ENCODE measurements around the gene TMOD4.
"Not testable (repeated sequence)": the region's sequence is repeated elsewhere in the genome, so short reads cannot be mapped to it uniquely, and the experiment has no call there.

TMOD4 gene

DNA sequence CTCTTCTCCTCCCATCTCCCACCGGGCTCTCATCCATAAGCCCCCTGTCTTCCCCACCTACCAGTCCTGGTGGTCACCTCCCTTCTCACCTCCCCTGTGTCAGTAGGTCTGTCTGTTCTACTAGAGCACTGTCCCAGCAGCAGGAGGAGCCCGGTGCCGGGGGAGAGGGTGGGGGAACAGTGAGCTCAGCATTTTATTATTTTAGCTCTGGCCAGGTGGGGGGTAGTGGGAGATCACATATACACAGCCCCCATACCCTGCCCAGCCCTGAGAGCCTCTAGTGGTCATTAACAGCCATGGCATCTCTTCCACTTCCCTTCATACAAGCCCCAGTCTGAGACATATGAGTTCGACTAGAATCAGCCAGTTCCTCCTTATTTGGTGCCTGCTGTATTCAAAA, at the start of gene TMOD4:
Gene TMOD4, minus strand, starts transcription at position 119 of the 400 bp plus-strand sequence. CDS start 1,106 bp downstream, outside the sequence.
- DNase-seq (ENCODE audit: low spot score), result no peak

DNA sequence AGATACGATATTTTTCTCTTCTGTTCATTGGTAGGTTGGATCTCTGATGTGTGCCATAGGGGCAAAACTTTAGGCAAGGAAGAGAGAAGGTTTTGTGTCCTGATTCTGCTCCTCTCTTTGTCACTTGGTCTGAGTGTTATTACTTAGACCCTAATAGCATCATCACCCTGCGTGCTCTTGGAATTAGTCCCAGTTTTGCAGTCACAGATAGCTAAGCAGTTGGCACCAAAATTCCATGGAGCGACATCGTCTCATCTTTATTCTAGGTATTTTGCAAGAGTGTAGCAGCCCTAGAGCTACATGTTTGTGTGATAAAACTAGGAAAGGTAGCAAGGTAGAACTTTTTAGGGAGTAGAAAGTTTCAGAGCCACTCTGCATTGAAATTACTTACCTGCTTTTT, 46.3 kb upstream of the TMOD4 start:
- no peak for DNase-seq (ENCODE audit: low spot score)

DNA sequence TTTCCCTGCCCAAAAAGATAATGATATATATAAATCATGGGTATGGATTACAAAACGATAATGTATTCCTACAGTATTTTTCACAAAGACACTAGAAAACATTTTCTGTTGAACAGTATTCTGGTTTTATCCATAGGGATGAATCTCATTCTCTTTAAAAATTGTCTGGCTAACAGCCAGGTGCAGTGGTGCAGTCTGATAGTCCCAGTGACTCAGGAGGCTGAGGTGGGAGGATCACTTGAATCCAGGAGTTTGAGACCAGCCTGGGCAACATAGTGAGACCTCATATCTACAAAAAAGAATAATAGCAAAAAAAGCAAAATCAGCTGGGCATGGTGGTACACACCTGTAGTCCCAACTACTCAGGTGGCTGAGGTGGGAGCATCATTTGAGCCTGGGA, 45.8 kb upstream of the TMOD4 start:
- DNase-seq (ENCODE audit: low spot score), result no peak

DNA sequence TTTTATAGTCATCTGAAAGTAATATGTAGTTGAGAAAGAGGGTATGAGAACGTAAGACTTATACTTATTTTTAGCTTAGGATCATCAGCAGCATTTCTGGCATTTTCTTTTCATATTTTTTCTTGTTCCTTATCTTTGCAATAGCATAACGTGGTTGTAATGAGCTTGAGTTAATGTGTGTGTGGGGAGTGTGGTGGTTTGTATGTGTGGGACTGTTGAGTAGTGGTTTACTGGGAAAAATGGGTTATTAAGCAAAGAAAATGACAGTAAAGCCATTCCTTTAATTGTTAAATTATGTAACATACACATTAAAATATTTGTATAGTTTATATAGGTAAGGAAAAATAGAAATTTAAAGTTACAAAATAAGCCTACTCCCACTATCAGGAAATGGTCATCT, 37.8 kb upstream of the TMOD4 start:
- DNase-seq (ENCODE audit: low spot score), result no peak

DNA sequence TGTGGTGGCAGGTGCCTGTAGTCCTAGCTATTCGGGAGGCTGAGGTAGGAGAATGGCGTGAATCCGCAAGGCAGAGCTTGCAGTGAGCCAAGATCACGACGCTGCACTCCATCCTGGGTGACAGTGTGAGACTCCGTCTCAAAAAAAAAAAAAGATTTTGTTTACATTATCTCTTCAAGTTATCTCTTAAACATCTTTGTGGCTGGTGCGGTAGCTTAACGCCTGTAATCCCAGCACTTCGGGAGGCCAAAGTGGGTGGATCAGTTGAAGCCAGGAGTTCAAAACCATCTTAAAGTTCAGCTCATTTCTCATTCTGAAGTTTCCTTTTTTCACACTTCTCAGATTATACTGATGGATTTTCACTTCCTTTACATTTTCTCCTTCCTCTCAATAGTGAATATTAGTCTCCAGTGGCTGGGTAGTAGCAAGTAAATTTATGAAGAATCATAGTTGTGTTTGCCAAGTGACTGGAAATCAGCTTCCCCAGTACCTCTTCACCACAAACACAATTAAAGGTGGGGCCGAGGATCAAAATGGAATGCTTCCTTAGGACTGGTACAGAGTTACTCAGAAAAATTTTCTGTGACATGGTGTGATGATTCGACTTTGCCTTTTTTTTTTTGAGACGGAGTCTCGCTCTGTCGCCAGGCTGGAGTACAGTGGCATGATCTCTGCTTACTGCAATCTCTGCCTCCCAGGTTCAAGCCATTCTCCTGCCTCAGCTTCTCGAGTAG, 36.4 kb upstream of the TMOD4 start:
- no peak for DNase-seq (ENCODE audit: low spot score)

DNA sequence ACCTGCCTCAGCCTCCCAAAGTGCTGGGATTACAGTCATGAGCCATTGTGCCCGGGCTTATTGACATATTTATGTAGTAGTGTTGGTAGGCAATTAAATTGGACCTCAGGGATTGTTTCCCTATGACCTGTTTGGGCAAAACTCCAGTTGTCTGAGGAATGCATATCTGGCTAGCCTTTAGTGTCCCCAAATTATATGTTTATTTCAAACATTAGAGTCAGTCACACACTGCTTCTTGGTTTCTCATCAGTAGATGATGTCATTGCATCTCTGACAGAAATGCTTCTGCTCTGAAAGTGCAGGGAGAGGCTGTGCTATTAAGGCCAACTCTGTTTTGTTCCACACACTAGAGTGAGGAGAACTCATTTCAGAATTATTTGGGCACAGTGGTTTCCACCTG, 35.0 kb upstream of the TMOD4 start:
- no peak for DNase-seq (ENCODE audit: low spot score)

DNA sequence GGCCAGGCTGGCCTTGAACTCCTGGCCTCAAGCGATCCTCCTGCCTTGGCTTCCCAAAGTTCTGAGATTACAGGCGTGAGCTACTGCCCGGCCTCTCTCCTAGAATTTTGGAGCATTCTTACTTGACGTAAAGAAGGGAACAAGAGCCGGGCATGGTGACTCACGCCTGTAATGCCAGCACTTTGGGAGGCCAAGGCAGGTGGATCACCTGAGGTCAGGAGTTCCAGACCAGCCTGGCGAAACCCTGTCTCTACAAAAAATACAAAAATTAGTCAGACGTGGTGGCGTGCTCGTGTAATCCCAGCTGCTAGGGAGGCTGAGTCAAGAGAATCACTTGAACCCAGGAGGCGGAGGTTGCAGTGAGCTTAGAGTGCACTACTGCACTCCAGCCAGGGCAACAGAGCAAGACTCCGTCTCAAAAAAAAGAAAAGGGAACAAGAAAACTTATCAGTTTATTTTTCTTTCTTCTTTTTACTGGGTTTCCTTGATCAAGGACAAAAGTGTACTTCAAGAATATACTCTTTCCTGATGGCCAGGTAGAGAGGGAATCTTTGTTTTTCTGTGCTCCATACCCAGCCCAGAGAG, 29.7 kb upstream of the TMOD4 start:
- not testable (repeated sequence) for DNase-seq (ENCODE audit: low spot score)

DNA sequence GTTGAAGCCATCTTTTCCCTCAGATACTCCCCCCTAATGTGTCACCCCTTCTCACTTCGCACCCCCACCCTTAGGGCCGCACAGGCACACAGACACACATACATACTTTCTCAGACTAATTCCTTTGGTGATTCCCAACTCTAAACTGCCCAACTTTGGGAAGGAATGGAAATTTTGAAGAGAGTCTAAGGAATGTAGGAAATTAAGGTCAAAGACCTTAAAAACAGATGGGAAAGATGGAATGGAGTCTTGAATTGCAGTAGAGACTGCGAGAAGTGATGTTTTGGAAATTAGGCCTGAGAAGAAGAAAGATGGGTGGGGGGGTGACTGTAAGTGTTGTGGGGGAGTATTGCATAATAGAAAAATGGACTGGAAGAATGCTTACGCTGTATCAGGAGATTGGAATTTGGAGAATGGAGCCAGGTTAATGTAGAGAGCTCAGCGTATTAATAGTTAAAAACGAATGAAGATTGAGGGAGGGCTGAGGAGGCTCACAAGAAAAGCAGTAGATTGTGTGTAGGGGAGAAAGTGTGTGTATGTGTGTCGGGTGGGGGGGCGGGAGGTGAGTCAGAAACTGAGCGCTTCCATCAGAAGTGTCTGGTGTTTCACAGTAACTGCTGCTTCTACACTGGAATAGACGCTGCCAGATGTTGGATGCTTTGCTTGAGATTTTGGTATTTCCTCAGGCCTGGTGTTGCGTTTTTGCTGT, 24.2 kb upstream of the TMOD4 start:
- no peak for DNase-seq (ENCODE audit: low spot score)

DNA sequence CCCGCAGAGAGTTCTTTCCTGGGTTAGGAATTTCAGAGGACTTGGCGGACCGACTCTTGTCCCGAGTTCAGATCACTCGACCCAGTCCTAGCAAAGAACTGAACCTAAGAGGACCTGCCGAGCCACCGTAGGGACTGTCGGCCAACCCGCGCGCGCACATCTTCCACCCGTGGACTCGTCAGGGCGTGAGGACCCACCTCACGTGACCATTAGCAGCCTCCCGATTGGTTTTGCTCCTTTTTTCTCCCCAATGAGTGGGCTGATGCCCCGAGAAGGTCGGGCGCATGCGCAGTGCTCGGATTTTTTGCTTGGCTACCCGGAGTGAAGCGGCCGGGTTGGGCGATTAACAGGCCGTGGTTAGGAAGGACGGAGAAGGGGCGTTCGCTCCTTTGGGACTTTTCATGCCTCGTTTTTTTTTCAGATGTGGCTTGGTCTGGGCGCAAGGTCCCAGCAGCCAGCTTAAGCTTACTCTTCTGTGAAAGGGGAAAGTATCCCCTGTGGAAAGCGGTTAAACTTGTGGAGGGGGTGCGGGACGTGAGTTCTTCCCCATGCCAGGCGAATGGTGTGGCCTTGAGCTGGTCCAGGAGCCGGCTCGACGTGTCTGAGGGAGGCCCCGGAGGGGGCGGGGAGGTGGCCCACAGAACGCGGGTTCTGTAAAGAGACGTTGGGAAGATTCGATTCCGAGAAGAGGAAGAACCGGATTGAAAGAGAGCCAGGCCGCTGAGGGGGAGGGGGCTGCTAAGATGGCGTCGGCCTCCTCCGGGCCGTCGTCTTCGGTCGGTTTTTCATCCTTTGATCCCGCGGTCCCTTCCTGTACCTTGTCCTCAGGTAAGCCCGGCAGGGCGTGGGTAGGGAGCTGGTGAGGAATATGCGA, 22.7 kb upstream of the TMOD4 start, which contains the start of gene PIP5K1A:
Gene PIP5K1A, plus strand, starts transcription at position 299 of the 874 bp plus-strand sequence. Its CDS starts 445 bp downstream, at position 744.
- DNase-seq (ENCODE audit: low spot score), result peak; percentile 99

DNA sequence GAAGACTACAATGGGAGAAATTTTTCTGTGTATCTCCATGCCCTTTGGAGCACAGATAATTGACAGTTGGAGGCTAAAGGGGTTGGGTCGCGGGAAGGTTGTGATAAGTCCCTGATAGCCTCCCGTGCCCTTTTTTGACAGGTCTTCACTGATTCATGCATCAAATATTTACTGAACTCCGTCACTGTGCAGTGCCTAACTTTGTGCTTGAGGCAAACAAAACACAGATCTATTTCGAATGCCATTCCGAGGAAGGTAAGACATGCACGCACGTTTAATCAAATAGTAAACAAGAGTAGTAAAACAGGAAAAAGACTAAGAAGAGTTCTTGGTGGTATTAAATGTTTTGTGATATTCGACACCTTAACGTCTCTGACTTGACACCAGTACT, 22.1 kb upstream of the TMOD4 start:
- no peak for DNase-seq (ENCODE audit: low spot score)

DNA sequence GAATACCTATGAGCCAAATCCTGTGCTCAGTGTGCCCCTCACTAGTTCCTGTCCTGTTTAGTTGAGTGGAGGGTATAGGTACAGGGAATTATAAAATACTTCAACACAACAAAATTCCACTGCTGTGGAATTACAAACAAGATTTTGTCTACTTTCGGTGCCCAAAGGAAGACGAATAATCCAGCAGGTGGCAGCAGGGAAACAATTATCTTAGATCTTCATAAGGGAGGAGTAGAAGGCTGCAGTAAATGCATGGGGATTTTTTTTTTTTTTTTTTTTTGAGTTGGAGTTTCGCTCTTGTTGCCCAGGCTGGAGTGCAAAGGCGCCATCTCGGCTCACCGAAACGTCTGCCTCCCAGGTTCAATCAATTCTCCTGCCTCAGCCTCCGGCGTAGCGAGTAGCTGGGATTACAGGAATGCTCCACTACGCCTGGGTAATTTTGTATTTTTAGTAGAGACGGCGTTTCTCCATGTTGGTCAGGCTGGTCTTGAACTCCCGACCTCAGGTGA, 20.6 kb upstream of the TMOD4 start:
- peak; percentile 93 for DNase-seq (ENCODE audit: low spot score)

DNA sequence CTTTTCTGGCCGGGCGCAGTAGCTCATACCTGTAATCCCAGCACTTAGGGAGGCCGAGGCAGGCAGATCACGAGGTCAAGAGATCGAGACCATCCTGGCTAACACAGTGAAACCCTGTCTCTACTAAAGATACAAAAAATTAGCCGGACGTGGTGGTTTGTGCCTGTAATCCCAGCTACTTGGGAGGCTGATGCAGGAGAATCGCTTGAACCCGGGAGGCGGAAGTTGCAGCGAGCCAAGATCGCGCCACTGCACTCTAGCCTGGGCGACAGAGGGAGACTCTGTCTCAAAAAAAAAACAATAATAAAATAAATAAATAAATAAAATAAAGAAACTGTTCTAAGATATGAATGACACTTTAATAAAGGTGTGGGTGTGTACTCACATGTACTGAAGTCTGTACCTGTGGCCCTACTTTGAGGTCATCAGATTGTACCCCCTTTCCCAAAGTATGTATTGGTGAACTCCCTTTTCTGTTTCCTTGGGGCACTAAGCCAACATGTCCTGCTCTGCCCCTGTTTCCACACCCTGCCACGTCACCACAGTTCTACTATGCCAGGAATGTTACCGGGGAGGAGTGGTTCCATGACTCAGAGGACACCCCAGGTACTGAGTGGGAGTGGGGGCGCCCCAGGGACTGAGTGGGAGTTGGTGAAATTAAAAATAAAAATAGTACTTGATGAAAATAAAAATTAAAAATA, 19.3 kb upstream of the TMOD4 start:
- DNase-seq (ENCODE audit: low spot score), result not testable (repeated sequence)

DNA sequence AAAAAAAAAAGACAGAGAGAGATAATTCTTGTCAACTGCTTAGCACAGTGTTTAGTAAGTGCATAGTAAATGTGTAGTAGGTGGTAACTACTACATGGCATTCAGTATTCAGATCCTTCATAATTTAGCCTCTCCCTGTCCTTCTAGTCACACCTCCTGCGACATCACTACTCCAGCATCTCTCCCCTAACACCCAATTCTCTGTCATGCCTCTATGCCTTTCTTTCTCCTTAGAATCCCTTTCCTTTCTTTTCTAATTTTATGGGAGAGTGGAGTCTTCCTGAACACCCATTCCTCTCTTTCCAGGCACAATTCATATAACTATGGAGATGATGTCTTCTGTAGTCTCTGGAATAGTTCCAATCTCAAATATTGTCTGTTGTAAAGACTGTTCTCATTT, 18.1 kb upstream of the TMOD4 start:
- no peak for DNase-seq (ENCODE audit: low spot score)

DNA sequence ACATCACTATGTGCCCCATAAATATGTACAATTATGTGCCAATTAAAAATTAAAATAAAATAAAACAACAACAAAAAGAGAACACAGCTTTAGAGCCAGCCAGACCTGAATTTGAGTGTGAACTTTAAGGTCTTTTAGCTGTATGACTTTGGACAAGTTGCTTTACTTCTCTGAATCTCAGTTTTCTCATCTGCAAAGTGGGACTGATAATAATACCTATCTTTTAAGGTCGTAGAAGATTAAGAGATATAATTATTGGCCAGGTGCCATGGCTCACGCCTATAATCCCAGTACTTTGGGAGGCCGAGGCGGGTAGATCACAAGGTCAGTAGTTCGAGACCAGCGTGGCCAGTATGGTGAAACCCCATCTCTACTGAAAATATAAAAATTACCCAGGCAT, 17.5 kb upstream of the TMOD4 start:
- DNase-seq (ENCODE audit: low spot score), result no peak

DNA sequence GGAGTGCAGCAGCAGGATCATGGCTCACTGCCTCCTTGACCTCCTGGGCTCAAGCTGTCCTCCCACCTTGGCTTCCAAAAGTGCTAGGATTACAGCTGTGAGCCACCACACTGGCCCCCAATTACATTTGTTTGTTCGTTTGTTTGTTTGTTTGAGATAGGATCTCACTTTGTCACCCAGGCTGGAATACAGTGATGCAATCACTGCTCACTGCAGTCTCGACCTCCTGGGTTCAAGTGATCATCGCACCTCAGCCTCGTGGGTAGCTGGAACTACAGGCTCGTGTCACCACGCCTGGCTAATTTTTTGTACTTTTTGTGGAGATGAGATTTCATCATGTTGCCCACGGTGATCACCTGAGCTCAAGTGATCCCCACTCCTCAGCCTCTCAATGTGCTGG, 16.3 kb upstream of the TMOD4 start:
- DNase-seq (ENCODE audit: low spot score), result no peak

DNA sequence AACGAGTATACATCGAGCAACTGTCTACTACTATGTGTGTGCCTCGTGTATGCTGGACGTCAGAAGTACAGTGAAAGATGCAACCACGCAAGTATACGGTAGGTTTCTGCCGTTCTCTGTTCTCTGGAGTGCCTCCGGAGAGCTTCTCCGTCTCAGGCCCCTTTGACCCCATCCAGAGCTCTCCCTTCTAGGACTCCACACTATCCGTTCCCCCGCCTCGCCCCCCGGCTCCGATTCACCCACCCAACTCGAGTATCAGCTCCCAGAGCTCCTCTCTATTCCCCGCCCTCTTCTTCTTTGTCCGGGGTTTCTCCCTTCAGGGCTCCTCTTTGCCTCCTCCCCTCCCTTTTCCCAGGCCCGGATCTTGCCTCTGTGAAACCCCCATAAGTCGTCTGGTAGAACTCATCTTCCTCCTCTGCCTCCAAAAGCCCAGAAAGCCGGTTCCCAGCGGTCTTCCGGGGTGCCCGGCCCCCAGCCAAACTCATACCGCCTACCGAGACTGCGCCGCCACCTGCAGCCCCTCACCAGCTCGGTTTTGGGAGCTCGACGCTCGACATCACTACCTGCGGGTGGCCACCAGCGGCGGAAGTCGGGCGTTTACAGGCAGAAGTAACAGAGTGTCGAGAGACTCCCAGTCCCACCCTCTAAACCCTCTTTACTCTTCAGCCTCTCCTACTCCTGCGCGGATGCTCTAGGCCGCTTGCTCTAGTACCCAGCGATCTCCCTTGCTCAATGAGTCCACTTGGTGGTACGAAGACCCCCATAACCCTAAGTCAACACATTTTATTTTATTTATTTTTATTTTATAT, 14.1 kb upstream of the TMOD4 start, which contains the start of gene VPS72:
Gene VPS72, minus strand, starts transcription at position 561 of the 809 bp plus-strand sequence. Its CDS starts 76 bp downstream, at position 485.
- peak; percentile 86 for DNase-seq (ENCODE audit: low spot score)

DNA sequence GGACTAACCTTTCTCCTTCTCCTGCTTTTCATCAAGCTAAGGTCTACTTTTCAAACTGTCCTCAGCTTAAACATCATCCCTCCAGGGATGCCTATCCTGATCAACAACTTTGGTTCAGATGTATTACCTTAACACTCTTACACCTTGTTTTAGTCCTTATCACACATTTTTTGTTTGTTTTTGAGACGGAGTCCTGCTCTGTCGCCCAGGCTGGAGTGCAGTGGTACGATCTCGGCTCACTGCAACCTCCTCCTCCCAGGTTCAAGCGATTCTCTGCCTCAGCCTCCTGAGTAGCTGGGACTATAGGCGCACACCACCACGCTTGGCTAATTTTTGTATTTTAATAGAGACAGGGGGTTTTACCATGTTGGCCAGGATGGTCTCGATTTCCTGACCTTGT, 12.9 kb upstream of the TMOD4 start:
- DNase-seq (ENCODE audit: low spot score), result not testable (repeated sequence)

DNA sequence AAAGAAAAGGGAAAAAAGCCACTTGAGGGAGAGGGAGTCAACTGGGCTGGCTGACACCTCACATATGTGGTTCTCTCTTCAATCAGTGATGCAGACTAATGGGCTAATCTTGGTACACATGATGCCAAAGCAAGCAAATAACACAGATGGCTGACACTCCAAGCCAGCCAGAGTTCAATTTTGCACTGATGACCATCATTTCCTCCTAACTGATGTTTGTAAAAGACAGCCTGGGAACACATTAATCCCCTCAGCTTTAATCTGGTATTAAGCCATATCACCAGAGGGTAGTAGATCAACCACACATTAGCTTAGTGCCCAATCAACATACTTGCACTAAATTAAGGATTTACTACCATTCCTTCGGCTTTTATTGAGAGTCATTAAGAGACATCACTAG, 11.4 kb upstream of the TMOD4 start:
- no peak for DNase-seq (ENCODE audit: low spot score)

DNA sequence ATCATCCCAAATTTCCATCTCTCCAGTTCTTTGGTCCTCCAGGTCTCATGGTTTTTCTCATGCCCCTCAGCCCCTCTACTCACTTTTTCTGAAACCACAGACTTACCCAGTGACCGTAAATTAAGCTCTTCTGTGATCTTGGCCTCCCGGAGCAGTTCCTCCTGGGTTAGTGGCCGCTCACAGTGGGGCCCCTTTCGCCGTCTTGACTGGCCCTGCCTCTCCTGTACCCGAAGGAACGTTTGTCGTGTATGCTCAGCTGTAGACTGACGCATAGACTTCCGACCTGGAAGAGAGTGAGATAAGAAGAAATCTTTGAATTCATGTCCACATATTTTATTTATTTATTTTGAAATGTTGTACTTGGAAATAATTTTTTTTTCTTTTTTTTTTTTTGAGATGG, 8.4 kb upstream of the TMOD4 start:
- DNase-seq (ENCODE audit: low spot score), result no peak

DNA sequence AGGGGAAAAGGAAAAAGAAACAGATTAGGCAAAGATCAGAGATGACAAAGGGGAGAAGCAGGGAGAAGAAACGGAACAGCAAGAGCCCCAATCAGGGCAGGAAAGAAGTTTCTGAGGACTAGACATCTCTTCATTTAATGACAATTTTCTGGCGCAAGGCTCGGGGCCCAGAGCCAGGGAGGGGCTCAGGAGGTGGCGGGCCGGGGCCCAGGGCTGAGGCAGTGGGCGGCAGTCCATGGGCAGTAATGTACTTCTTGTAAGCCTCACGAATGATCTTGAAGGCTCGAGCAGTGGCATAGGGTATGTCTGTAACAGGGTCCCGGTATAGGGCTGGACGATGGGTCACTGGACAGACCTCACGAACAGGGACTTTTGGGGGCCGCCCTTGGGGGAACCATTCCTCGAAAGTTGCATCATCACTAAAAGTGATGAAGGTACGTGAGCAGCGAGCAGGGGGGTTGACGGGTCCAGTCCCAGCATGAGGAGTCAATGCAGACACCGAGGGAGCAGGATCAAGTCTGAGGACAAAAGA, 799 bp upstream of the TMOD4 start:
- DNase-seq (ENCODE audit: low spot score), result no peak
